SK-N-SH treated with all-trans-retinoic acid at 6 μM for 48 hours (cell line): ENCODE results near the gene NATD1.
A peak's percentile ranks its signal among the peaks of the same experiment; 100 is the strongest.

ENCODE experiments used
- ATAC-seq: fragments of 200-7000 bp; cut with Tn5 transposase; 3 replicates; pipeline ENCODE4 v1.9.1; 2020; ENCODE audit warnings: mild to moderate bottlenecking, moderate library complexity
- ARNTL ChIP-seq: fragments of 450-650 bp; formaldehyde crosslinking; IDR thresholded peaks from 2 replicates; pipeline ENCODE4 v1.5.0; 2020; ENCODE audit warnings: low read depth, mild to moderate bottlenecking, moderate library complexity, borderline replicate concordance
- BACH2 ChIP-seq: fragments of 250-450 bp; sonication (Bioruptor Pico); IDR thresholded peaks from 2 replicates; pipeline ENCODE4 v1.9.0; 2021; ENCODE audit warnings: mild to moderate bottlenecking, borderline replicate concordance
- CREB5 ChIP-seq: fragments of 250-450 bp; sonication (Bioruptor Pico); IDR thresholded peaks from 2 replicates; pipeline ENCODE4 v1.5.1; 2020; ENCODE audit warnings: low read depth, mild to moderate bottlenecking, moderate library complexity
- CSDC2 ChIP-seq: fragments of 250-450 bp; sonication (Bioruptor Pico); IDR thresholded peaks from 2 replicates; pipeline ENCODE4 v1.5.0; 2020; ENCODE audit warnings: mild to moderate bottlenecking, moderate library complexity
- ESRRG ChIP-seq: fragments of 250-450 bp; sonication (Bioruptor Pico); IDR thresholded peaks from 2 replicates; pipeline ENCODE4 v1.6.1; 2021; ENCODE audit warnings: mild to moderate bottlenecking
- GLIS3 ChIP-seq: fragments of 250-450 bp; sonication (Bioruptor Pico); IDR thresholded peaks from 2 replicates; pipeline ENCODE4 v1.5.0; 2020; ENCODE audit warnings: mild to moderate bottlenecking, moderate library complexity
- OSR1 ChIP-seq: fragments of 250-450 bp; sonication (Bioruptor Pico); IDR thresholded peaks from 2 replicates; pipeline ENCODE4 v1.8.0; 2022; ENCODE audit warnings: moderate library complexity, mild to moderate bottlenecking, inconsistent platforms
- PATZ1 ChIP-seq: fragments of 250-450 bp; sonication (Bioruptor Pico); IDR thresholded peaks from 2 replicates; pipeline ENCODE4 v1.8.0; 2020; ENCODE audit warnings: mild to moderate bottlenecking, moderate library complexity, borderline replicate concordance
- POU6F1 ChIP-seq: fragments of 250-450 bp; sonication (Bioruptor Pico); IDR thresholded peaks from 2 replicates; pipeline ENCODE4 v1.8.0; 2021; ENCODE audit warnings: low read depth, mild to moderate bottlenecking, moderate library complexity, borderline replicate concordance
- PPARA ChIP-seq: fragments of 250-450 bp; sonication (Bioruptor Pico); IDR thresholded peaks from 2 replicates; pipeline ENCODE4 v1.5.0; 2020; ENCODE audit warnings: mild to moderate bottlenecking, borderline replicate concordance
- RARB ChIP-seq: fragments of 250-450 bp; sonication (Bioruptor Pico); IDR thresholded peaks from 2 replicates; pipeline ENCODE4 v1.8.0; 2021; ENCODE audit warnings: mild to moderate bottlenecking, moderate library complexity
- SNAI2 ChIP-seq: fragments of 250-450 bp; sonication (Bioruptor Pico); IDR thresholded peaks from 2 replicates; pipeline ENCODE4 v1.5.0; 2020; ENCODE audit warnings: mild to moderate bottlenecking, moderate library complexity
- TCF4 ChIP-seq: fragments of 250-450 bp; sonication (Bioruptor Pico); IDR thresholded peaks from 2 replicates; pipeline ENCODE4 v1.8.0; 2021; ENCODE audit warnings: mild to moderate bottlenecking, moderate library complexity, borderline replicate concordance
- TOX ChIP-seq: fragments of 250-450 bp; sonication (Bioruptor Pico); IDR thresholded peaks from 2 replicates; pipeline ENCODE4 v1.8.0; 2021; ENCODE audit warnings: mild to moderate bottlenecking, moderate library complexity, borderline replicate concordance
- TSHZ2 ChIP-seq: fragments of 250-450 bp; sonication (Bioruptor Pico); IDR thresholded peaks from 2 replicates; pipeline ENCODE4 v1.5.0; 2020; ENCODE audit warnings: mild to moderate bottlenecking, moderate library complexity
- ZC3H10 ChIP-seq: fragments of 250-450 bp; sonication (Bioruptor Pico); IDR thresholded peaks from 2 replicates; pipeline ENCODE4 v1.5.1; 2021; ENCODE audit warnings: mild to moderate bottlenecking, moderate library complexity
- ZFP3 ChIP-seq: fragments of 250-450 bp; sonication (Bioruptor Pico); IDR thresholded peaks from 2 replicates; pipeline ENCODE4 v1.5.0; 2020; ENCODE audit warnings: mild to moderate bottlenecking, moderate library complexity
- ZFP30 ChIP-seq: fragments of 450-650 bp; formaldehyde crosslinking; IDR thresholded peaks from 2 replicates; pipeline ENCODE4 v1.5.0; 2022; ENCODE audit warnings: mild to moderate bottlenecking, moderate library complexity
- ZNF565 ChIP-seq: fragments of 450-650 bp; formaldehyde crosslinking; conservative IDR thresholded peaks from 2 replicates; pipeline ENCODE4 v1.5.0; 2020; ENCODE audit warnings: low read depth, mild to moderate bottlenecking, moderate library complexity
- ZNF70 ChIP-seq: fragments of 450-650 bp; formaldehyde crosslinking; IDR thresholded peaks from 2 replicates; pipeline ENCODE4 v1.5.0; 2020; ENCODE audit warnings: mild to moderate bottlenecking, moderate library complexity
- ZNF8 ChIP-seq: fragments of 450-650 bp; formaldehyde crosslinking; IDR thresholded peaks from 2 replicates; pipeline ENCODE4 v1.5.0; 2020; ENCODE audit warnings: mild to moderate bottlenecking, moderate library complexity

NATD1 gene

GRCh38 chr17:21282850-21283249, 29.6 kb upstream of the NATD1 start:
- TF ChIP-seq PPARA: no peak
- no peak for TF ChIP-seq POU6F1
- no peak for TF ChIP-seq GLIS3 (CRISPR knock-in tag)
- TF ChIP-seq TOX (CRISPR knock-in tag): no peak
- TF ChIP-seq CSDC2 (CRISPR knock-in tag): no peak
- no peak for TF ChIP-seq OSR1 (CRISPR knock-in tag)
- no peak for TF ChIP-seq SNAI2 (CRISPR knock-in tag)
- no peak for TF ChIP-seq ZNF70 (CRISPR knock-in tag)
- TF ChIP-seq ZNF565 (CRISPR knock-in tag): no peak
- TF ChIP-seq TSHZ2 (CRISPR knock-in tag): no peak
- TF ChIP-seq TCF4 (CRISPR knock-in tag): no peak
- TF ChIP-seq ZFP3: no peak
- TF ChIP-seq ZFP30 (CRISPR knock-in tag): no peak
- TF ChIP-seq ZNF8 (CRISPR knock-in tag): no peak
- TF ChIP-seq CREB5 (CRISPR knock-in tag): no peak
- TF ChIP-seq ZC3H10 (CRISPR knock-in tag): no peak
- no peak for TF ChIP-seq RARB (CRISPR knock-in tag)
- TF ChIP-seq ESRRG: no peak
- TF ChIP-seq, all 23 proteins: peak for 0
- ATAC-seq: no peak

GRCh38 chr17:21282231-21282630, 29.0 kb upstream of the NATD1 start:
- peak; percentile 38; the same call in 1 of the 2 replicates for TF ChIP-seq ZNF70 (CRISPR knock-in tag)
- TF ChIP-seq TSHZ2 (CRISPR knock-in tag): no peak
- no peak for TF ChIP-seq PATZ1 (CRISPR knock-in tag)
- TF ChIP-seq ZC3H10 (CRISPR knock-in tag): no peak
- peak; percentile 100 for TF ChIP-seq ZFP3
- no peak for TF ChIP-seq ZNF565 (CRISPR knock-in tag)
- no peak for TF ChIP-seq POU6F1
- no peak for TF ChIP-seq BACH2 (CRISPR knock-in tag)
- no peak for TF ChIP-seq ARNTL
- ATAC-seq: peak; percentile 17
